ENCODE measurements around the gene HBG2.

Gene HBG2

DNA sequence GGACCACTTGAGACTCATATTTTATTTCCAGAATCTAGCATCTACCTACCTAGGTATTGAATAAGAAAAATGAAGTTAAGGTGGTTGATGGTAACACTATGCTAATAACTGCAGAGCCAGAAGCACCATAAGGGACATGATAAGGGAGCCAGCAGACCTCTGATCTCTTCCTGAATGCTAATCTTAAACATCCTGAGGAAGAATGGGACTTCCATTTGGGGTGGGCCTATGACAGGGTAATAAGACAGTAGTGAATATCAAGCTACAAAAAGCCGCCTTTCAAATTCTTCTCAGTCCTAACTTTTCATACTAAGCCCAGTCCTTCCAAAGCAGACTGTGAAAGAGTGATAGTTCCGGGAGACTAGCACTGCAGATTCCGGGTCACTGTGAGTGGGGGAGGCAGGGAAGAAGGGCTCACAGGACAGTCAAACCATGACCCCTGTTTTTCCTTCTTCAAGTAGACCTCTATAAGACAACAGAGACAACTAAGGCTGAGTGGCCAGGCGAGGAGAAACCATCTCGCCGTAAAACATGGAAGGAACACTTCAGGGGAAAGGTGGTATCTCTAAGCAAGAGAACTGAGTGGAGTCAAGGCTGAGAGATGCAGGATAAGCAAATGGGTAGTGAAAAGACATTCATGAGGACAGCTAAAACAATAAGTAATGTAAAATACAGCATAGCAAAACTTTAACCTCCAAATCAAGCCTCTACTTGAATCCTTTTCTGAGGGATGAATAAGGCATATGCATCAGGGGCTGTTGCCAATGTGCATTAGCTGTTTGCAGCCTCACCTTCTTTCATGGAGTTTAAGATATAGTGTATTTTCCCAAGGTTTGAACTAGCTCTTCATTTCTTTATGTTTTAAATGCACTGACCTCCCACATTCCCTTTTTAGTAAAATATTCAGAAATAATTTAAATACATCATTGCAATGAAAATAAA, 29.8 kb downstream of the HBG2 start:
- TF ChIP-seq, protein P1, sequence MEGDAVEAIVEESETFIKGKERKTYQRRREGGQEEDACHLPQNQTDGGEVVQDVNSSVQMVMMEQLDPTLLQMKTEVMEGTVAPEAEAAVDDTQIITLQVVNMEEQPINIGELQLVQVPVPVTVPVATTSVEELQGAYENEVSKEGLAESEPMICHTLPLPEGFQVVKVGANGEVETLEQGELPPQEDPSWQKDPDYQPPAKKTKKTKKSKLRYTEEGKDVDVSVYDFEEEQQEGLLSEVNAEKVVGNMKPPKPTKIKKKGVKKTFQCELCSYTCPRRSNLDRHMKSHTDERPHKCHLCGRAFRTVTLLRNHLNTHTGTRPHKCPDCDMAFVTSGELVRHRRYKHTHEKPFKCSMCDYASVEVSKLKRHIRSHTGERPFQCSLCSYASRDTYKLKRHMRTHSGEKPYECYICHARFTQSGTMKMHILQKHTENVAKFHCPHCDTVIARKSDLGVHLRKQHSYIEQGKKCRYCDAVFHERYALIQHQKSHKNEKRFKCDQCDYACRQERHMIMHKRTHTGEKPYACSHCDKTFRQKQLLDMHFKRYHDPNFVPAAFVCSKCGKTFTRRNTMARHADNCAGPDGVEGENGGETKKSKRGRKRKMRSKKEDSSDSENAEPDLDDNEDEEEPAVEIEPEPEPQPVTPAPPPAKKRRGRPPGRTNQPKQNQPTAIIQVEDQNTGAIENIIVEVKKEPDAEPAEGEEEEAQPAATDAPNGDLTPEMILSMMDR (IDR thresholded peaks at IDR 0.05): no peak

DNA sequence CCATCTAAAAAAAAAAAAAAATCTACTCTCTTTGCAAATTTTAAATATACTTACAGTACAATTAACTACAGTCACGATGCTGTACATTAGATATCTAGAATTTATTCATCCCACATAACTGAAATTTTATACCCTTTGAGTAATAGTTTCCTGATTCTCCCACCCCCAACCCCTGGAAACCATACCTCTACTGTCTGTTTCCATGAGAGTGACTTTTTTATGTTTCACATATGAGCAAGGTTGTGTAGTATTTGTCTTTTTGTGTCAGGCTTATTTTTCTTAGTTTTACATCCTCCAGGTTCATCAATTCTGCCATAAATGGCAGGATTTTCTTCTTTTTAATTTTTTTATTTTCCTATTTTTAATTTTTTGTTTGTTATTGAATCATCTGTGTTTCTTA, 30.9 kb downstream of the HBG2 start:
- TF ChIP-seq, protein P1 (IDR thresholded peaks at IDR 0.05): no peak

DNA sequence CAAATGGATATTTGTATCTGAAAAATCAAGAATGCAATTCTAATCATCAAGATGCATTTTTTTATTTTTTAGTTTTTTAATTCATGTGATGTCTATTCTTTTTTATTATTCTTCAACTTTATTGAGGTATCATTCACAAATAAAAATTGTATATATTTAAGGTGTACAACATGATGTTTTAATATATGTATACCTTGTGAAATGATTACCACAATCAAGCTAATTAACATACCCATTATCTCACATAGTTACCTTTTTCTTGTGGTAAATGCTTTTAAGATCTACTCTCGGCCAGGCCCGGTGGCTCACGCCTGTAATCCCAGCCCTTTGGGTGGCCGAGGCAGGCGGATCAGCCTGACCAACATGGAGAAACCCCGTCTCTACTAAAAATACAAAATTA, 31.4 kb downstream of the HBG2 start:
- TF ChIP-seq, protein P1 (IDR thresholded peaks at IDR 0.05): no peak

DNA sequence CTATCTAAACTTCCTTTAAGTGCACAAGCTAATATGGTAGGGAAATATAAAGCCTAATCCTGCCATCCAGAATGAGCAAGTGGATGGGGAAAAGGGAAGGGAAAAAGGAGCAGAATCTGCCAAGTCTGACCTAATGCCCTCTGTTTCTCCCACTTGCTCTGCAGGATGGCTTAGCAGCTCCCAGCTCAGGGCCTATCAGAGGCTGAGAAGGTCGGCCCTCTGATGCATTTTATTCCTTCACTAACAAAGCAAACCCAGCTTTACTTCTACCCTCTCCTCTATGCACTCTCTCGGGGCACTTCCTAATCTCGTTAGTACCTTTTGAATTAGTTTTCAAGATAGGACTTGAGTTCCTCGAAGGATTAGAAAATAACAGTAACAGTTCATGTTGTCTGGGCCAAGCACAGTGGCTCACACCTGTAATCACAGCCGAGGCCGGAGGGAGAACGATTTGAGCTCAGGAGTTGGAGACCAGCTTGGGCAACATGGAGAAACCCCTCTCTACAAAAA, 44.1 kb downstream of the HBG2 start:
- TF ChIP-seq, protein P1 (IDR thresholded peaks at IDR 0.05): no peak

DNA sequence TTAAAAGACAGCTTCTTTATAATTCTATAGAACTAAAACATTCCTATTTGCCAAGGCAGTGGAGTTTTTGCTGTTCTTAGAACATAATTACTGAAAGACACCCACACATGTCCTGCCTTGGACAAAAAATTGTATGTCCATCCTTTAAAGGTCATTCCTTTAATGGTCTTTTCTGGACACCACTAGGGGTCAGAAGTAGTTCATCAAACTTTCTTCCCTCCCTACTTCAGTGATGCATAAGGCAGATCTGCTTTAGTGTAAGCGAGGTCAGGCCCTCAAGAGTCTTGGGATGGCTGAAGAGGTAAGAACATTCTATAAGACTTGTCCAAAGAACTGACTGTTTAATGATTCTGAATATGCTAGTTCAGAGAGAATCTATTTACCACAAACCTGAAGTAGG, 49.8 kb downstream of the HBG2 start:
- TF ChIP-seq, protein P1 (IDR thresholded peaks at IDR 0.05): peak; percentile 65

DNA sequence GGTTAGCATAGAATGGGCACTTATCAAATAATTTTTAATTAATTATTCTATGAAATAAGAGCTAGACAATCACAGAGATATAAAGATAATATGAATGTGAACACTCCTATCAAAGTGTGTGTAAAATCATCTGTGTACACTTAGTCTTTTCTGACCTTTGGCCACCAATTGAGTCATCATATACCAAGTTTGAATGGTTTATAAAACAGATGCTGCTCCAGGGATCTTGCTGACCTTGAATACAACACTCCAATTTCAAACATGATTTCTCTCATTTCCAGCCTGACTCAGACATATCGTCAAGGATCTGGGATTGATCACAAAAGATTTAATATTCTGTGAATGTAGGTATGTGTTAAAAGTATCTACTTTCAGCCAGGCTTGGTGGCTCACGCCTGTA, 51.2 kb downstream of the HBG2 start:
- TF ChIP-seq, protein P1 (IDR thresholded peaks at IDR 0.05): no peak
